ENCODE results near the gene CCR5AS.

The CCR5AS gene

DNA sequence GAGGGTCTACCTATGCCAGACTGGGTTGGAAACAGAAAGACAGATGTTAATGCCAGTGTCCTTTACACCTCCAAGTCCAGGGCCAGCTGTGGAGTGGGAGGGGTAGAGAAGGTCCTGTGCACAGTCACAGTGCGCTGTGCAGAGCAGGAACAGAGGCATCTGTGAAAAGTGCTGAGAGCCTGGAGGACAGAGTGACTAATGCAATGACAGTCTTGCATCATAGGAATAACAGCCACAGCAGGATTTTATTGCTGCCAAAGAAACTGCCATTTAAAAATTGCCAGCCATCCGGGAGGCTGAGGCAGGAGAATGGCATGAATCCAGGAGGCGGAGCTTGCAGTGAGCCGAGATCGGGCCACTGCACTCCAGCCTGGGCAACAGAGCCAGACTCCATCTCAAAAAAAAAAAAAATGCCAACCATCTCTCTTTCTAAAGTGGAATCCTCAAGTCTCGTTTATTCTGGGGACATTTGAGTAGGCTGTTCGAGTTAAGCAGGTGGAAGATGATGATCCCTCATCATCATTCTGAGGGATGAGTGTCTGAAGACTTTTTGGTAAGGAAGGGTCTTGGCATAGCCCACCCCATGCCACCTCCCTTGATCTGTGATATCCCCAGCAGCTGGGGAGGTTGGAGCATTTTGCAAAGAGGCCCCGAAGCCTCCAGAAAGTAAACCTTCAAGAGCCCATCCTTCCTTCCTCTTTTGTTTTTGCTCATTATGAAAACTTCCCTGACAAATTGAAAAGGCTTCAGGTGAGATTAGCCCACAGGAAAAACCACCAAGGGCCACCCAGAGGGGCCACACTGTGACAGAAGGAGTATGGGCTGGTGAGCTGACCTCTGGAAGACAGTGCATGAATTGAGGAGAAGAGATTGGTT lies 45.2 kb downstream of the CCR5AS start:
- TF ChIP-seq, protein P1, sequence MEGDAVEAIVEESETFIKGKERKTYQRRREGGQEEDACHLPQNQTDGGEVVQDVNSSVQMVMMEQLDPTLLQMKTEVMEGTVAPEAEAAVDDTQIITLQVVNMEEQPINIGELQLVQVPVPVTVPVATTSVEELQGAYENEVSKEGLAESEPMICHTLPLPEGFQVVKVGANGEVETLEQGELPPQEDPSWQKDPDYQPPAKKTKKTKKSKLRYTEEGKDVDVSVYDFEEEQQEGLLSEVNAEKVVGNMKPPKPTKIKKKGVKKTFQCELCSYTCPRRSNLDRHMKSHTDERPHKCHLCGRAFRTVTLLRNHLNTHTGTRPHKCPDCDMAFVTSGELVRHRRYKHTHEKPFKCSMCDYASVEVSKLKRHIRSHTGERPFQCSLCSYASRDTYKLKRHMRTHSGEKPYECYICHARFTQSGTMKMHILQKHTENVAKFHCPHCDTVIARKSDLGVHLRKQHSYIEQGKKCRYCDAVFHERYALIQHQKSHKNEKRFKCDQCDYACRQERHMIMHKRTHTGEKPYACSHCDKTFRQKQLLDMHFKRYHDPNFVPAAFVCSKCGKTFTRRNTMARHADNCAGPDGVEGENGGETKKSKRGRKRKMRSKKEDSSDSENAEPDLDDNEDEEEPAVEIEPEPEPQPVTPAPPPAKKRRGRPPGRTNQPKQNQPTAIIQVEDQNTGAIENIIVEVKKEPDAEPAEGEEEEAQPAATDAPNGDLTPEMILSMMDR (conservative IDR thresholded peaks at IDR 0.05; ENCODE audit: low read depth, low read length) = no peak
- no peak for DNase-seq (ENCODE audit: low read depth)
- no peak overlapping the region for H3K4me3 ChIP-seq (ENCODE audit: low read depth, low read length)

DNA sequence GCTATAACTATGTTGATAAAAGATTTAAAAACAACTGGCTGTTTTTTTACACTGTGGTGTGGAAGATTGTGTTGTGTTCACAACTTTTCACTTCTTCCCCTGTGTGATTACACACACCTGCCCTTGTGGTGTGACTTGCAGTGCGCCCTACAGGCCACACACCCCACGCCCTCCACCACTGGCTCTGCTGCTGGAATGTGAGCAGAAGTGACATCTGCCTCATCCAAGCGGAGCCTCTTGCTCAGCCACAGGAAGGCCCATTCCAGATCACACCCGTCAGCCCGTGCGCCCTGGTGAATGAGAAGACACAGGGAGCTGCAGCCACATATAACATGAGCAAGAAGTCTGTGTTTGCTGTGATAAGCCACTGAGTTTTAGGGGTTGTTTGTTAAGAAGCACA lies 46.0 kb downstream of the CCR5AS start:
- TF ChIP-seq, protein P1 (conservative IDR thresholded peaks at IDR 0.05; ENCODE audit: low read depth, low read length) = no peak
- H3K4me3 ChIP-seq (ENCODE audit: low read depth, low read length) = no peak overlapping the region
- DNase-seq (ENCODE audit: low read depth) = no peak

DNA sequence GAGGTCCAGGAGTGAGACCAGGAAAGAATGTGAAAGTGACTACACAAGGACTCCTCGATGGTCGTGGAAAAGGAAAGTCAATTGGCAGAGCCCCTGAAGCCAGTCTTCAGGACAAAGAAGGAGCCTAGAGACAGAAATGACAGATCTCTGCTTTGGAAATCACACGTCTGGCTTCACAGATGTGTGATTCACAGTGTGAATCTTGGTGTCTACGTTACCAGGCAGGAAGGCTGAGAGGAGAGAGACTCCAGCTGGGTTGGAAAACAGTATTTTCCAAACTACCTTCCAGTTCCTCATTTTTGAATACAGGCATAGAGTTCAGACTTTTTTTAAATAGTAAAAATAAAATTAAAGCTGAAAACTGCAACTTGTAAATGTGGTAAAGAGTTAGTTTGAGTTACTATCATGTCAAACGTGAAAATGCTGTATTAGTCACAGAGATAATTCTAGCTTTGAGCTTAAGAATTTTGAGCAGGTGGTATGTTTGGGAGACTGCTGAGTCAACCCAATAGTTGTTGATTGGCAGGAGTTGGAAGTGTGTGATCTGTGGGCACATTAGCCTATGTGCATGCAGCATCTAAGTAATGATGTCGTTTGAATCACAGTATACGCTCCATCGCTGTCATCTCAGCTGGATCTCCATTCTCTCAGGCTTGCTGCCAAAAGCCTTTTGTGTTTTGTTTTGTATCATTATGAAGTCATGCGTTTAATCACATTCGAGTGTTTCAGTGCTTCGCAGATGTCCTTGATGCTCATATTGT lies 47.0 kb downstream of the CCR5AS start:
- DNase-seq (ENCODE audit: low read depth) = peak; percentile 16
- no peak overlapping the region for H3K4me3 ChIP-seq (ENCODE audit: low read depth, low read length)
- TF ChIP-seq, protein P1 (conservative IDR thresholded peaks at IDR 0.05; ENCODE audit: low read depth, low read length) = no peak

DNA sequence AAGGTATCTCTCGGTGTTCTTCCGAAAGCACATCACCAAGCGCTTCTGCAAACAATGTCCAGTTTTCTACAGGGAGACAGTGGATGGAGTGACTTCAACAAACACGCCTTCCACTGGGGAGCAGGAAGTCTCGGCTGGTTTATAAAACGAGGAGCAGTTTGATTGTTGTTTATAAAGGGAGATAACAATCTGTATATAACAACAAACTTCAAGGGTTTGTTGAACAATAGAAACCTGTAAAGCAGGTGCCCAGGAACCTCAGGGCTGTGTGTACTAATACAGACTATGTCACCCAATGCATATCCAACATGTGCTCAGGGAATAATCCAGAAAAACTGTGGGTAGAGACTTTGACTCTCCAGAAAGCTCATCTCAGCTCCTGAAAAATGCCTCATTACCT lies 48.4 kb downstream of the CCR5AS start:
- TF ChIP-seq, protein P1 (conservative IDR thresholded peaks at IDR 0.05; ENCODE audit: low read depth, low read length) = no peak
- DNase-seq (ENCODE audit: low read depth) = no peak
- no peak overlapping the region for H3K4me3 ChIP-seq (ENCODE audit: low read depth, low read length)

DNA sequence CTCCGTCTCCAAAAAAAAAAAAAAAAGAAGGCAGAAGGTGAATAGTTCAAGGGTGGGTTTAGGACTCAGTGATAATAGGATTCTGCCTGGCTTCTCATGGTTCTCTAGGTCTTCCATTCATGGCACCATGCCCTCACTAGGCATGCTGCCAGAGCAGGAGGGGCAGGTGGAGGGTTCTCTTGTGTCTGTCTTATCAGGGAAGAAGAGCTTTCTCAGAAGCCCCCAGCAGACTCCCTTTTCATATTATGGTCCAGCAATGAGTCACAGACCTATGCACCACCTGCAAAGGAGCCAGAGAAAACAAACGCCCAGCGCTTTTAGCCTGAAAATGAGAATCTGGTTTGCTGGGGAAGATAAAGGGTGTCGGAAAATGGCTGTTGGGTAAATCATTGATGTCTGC lies 50.0 kb downstream of the CCR5AS start:
- no peak overlapping the region for H3K4me3 ChIP-seq (ENCODE audit: low read depth, low read length)
- DNase-seq (ENCODE audit: low read depth) = no peak
- TF ChIP-seq, protein P1 (conservative IDR thresholded peaks at IDR 0.05; ENCODE audit: low read depth, low read length) = no peak

DNA sequence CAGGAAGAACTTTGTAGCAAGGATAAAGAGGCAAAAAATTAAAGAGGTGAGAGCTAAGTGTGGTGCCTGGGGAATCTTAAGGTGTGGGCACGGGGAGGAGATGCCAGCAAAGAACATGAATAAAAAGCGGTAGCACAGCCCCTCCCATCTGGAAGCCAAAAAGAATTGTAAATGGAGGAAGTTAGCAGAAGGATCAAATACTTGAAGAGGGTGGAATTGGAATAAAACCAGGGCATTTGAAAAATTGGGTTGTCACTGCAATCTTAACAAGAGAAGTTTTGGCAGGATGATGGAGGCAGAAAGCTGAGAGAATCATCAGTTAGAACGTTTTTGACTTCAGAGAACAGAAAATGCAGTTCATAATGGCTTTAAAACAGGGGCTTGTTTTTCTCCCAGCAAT lies 50.6 kb downstream of the CCR5AS start:
- H3K4me3 ChIP-seq (ENCODE audit: low read depth, low read length) = no peak overlapping the region
- DNase-seq (ENCODE audit: low read depth) = no peak
- TF ChIP-seq, protein P1 (conservative IDR thresholded peaks at IDR 0.05; ENCODE audit: low read depth, low read length) = no peak
